Suppressor macrophage treated with lipopolysaccharide for 1 hour (primary cell): Measurements from ENCODE around the gene AMDHD1.
A peak's percentile ranks its signal among the peaks of the same experiment; 100 is the strongest.

Source experiments
- DNase-seq, 3 donors: peaks; one replicate each; pipeline ENCODE4 v3.0.0-alpha.2; 2020 to 2022

AMDHD1 gene, protein sequence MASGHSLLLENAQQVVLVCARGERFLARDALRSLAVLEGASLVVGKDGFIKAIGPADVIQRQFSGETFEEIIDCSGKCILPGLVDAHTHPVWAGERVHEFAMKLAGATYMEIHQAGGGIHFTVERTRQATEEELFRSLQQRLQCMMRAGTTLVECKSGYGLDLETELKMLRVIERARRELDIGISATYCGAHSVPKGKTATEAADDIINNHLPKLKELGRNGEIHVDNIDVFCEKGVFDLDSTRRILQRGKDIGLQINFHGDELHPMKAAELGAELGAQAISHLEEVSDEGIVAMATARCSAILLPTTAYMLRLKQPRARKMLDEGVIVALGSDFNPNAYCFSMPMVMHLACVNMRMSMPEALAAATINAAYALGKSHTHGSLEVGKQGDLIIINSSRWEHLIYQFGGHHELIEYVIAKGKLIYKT

DNA sequence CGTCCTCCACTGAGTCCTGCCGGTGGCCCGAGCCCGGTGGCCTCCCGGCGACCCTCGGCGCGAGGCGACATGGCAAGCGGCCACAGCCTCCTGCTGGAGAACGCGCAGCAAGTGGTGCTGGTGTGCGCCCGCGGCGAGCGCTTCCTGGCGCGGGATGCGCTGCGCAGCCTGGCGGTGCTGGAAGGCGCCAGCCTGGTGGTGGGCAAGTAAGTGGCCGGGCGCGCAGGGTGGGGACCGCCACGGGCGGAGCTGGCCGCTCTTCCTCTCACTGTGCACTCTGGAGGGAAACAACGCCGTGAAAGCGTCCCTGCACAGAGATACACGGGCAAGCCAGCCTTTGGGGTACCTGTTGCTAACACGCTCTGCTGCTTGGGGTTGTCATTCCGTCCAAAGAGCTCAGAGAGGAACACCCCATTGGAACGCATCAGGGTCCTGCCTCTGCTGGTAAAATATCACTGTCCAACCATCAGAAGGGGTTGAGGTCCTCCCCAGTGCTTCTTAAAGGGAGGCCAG, at the start of gene AMDHD1:
Gene AMDHD1, plus strand, starts transcription at position 2 of the 513 bp plus-strand sequence. Its CDS starts 68 bp downstream, at position 70.
- peak; percentile 61 to 81 (median 64) for DNase-seq

DNA sequence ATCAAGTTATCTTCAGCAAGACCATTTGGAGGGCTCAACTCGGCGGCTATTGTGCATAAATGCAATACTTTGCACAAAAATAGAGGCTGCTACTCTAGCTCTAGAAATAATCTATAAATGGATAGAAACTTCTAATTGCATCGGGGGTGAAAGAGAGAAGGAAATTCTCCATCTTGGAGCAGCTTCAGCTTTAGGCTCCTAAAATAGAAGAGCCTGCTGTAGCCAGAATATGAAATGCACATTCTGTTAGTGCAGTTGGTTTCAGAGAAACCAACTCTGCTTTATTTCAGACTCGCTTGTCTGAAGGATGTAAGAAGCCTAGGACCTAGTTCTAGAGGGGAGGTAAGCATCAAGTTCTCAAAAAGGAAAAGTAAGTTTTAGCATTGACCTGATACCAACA, 46.3 kb upstream of the AMDHD1 start:
- no peak for DNase-seq

DNA sequence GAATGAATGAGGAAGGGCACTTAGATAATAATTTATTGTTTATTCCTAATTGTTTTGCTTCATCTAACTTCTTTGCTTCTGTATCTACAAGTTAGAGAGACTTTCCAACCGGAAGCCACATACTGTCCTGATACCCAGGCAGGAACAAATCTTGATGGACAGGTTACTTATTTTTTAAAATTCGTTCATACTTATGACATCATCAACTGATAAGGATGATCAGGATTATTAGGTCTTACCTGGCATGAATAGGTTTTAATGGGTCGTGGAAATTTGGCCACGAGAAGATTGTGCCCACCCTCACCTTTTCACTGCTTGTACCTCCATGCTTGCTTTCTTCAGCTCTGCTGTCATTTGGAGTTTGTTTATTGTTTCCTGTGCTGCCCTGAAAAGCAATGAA, 45.0 kb upstream of the AMDHD1 start:
- no peak for DNase-seq

DNA sequence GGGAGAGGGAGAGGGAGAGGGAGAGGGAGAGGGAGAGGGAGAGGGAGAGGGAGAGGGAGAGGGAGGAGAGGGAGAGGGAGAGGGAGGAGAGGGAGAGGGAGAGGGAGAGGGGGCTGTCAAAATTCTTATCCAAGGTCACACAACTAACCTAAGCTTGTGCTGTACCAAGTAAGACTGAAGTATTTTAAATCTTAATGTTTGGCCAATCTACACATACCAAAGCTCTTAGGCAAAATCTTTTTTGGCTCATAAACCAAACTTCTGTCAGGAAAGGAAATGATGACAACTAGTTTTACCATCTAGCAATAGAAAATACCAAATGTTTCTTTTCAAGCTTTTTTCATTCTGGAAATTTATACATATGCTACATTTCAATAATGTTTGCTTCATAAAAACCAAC, 34.6 kb upstream of the AMDHD1 start:
- DNase-seq, result no peak

DNA sequence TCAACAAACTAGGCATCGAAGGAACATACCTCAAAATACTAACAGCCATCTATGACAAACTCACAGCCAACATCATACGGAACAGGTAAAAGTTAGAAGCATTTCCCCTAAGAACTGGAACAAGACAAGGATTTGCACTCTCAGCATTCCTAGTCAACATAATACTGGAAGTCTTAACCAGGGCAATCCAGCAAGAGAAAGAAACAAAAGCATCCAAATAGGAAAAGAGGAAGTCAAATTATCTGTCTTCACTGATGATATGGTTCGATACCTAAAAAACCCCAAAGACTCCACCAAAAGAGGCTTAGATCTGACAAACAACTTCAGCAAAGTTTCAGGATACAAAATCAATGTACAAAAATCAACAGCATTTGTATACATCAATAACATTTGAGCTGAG, 33.3 kb upstream of the AMDHD1 start:
- DNase-seq, result no peak

DNA sequence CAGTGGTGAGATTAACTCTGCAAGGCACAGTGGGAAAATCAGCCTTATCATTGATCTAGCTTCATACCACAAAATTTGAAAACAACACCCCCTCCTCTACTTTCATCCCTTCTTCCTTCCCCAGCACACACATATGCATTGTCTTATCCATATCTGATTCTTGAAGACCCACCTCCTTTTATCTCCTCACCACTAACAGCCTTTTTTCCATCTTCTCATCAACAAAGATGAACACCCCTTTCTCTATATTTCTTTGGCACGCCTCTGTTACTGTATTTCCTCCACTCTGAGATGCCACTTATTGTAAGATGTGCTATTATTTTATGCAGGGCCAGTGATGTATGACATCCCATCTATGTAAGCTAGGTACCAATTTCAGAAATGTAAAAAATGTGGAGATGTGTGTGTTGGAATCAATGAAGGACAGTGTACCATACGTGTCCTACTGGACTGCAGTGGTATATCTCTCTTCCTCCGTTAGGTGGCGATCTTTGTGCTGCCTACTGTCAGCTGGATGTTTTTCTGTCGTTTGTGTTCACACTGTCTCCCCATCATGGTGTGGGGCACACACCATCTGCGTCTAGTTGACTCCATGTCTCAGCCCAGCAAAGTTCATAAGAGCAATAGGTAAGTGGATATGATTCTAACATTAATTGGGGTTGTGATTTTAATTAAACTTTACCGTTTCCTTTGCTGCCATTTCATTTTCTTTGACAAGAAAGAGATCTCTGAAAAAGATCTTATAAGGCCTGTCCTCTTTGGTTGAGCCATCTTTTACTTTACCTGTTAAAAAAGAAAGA, 24.7 kb upstream of the AMDHD1 start:
- DNase-seq, result peak; percentile 74 to 79 (median 76)

DNA sequence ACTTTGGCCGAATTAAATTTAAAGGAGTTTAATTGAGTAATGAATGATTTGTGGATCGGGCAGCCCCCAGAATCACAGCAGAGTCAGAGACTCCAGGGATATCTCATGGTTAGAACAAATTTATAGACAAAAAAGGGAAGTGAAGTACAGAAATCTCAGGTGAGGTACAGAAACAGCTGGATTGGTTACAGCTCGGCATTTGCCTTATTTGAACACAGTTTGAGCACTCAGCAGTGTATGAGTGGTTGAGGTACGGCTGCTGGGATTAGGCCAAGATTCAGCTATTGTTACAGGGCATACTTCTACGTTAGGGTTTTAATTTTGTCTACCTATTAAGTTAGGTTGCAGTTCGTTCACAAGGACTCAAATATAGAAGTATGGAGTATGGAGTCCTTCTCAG, 24.0 kb upstream of the AMDHD1 start:
- DNase-seq, result no peak

DNA sequence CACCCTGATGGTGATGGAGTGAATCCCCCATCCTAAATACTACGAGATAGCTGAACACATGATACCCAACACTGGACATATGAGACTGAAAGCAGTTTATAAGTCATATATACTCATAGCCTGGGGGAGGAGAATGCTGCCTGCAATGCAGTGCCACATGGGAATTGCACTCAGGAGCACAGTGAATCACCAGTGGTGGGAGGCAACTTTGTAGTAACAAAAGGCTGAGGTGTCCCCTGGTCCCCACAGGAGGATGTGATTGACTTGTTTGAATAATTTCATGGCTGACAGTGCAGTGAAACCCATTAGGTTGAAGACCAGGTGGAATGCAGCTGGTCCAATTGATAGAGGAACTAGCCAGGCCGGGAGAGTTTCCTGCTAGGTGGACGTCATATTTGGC, 20.9 kb upstream of the AMDHD1 start:
- peak; percentile 31 to 51 (median 32) for DNase-seq

DNA sequence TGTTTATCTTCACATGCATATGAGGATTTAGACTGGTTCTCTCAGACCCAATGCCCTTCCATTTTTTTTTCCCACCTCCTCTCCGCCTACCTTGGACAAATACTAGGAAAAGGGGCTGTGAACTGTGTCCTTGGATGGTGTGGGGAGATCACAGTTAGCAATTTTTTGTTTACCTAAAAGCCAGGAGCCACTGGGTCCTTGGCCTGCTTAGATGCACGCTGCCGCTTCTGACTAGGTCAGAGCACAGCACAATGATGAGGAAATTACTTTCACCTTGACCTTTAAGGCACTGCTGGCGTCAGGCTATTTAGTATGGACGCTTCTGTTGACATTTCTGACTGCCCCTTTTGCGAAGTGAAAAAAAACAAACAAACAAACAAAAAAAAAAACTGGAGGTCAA, 2.6 kb upstream of the AMDHD1 start:
- DNase-seq, result no peak

DNA sequence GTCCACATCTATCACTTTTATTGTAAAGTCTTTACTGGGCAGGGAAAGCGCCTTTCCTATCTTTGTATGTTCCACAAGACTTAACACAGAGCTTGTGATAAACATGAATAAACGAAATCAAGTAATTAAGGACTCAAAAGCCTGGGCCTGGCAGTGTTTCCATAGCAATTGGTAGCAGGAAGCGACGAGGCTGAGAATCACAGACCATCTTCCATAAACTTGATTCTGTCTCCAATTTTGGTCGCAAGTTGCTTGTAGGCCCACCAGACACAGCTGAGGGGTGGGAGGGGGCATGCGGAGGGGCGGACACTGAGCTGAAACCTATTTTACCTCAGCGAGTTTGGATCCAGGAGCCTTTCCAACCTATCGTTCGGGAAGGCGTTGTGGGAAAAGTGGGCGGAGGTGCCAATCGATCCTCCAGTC, 1.0 kb upstream of the AMDHD1 start:
- no peak for DNase-seq

DNA sequence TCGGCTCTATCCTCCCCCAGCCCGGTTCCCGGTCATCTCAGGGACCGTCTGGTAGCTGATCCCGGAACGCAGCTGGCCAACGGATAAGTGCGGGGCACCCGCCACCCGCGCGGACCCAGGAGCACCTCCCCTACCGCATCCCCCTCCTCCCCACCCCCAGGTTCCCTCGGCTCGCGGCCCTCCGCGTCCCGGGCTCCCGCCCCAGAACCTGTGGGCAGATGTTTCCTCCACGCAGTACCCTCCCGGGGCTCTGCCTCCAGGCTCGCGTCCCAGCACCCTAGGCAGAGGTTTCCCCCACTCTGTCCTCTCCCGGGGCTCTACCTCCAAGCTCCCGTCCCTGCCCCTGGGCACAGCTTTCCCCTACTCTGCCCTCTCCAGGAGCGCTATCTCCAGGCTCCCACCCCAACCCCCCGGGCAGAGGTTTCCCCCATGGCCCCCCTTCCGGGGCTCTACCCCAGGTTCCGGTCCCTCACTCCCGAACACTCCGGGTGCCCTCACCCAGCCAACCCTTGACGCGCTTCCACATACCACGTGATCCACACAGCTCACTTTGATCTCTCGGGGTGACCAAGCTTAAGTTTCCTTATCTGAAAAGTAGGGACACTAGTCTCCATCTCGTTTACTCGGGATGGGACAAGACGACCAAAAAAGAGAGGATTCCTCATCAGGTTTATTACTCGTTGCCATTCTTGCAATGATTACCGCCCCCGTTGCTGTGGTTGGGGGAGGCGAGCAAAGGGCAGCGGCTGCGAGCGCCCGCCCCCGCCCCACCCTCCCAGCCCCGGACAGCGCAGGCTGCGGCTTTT, 404 bp upstream of the AMDHD1 start, which contains the start of gene CCDC38:
Gene CCDC38, minus strand, starts transcription at position 91 of the 806 bp plus-strand sequence. CDS start 6,105 bp downstream, outside the sequence.
- DNase-seq, result peak; percentile 80 to 85 (median 83)

DNA sequence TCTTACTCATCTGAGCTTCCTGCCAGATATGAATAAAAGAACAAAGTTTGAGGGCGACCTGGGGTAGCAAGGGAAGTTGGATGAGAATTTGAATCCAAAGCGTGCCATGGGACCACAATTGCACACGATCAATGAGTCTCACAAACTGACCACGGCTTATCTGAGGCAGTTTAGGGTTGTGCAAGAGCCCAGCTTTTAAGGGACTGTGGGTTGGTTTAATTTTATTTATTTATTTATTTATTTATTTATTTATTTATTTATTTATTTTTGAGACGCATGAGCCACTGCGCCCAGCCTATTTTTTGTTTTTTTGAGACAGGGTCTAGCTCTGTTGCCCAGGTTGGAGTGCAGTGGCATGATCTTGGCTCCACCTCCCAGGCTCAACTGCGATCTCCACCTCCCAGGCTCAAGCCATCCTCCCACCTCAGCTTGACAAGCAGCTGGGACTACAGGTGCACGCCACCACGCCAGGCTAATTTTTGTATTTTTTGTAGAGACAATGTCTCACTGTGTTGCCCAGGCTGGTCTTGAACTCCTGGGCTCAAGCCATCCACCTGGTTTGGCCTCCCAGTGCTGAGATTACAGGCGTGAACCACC, 1.1 kb downstream of the AMDHD1 start:
- DNase-seq, result no peak

DNA sequence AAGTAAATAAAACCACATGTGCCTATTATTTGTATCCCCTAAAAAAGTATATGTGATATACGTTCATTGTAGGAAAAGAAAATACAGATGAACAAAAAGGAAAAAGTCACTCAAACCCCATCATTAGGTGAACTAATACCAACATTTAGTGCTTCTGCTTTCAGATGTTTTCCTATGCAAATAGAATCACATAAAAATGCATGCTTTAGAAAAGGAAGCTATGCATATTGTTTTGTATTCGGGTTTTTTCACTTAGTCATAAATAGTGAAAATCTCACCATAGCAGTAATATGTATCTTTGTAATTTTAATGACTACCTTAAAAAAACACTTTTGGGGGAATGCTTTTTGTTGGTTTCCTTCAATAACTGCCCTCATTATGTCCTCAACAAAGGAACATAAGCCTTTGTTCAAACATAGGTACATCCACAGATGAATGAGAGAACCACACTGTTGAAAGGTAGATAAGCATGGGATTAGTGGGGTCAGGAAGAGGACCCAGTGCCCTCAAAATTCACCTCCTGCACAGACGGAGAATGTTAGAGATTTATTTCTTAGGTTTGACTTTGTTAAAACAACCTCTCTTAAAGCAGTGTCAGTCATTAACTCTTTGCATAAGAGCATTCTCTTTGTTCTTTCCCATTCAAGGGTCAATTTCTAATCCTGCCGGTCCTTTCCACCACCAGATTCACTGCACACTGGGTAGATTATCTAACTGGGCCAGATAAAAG, 6.5 kb downstream of the AMDHD1 start:
- no peak for DNase-seq

DNA sequence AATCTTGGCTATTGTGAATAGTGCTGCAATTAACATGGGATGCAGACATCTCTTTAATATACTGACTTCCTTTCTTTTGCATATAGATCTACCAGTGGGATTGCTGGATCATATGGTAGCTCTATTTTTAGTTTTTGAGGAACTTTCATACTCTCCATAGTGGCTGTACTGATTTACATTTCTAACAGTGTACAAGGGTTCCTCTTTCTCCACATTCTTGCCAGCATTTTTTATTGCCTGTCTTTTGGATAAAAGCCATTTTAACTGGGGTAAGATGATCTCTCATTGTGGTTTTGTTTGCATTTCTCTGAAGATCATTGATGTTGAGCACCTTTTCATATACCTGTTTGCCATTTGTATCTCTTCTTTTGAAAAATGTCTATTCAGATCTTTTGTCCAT, 8.4 kb downstream of the AMDHD1 start:
- DNase-seq, result peak; percentile 15 to 59 (median 58)

DNA sequence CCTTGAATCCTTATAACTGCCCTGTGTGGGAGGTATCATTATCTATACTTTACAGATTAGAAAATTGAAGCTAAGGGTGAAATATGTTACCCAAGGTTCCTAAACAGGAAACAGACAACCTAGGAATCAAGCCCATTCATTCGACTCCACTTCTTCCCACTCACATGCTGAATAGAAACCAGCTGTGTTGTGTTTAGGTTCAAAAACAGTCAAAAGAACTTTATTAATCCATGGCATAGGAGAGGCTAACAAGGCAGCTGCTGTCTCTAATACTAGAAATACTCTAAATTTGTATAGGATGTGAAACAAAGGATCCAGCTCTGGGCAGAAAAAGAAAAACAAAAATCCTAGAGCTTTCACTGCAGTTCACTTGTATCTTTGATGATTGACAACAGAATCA, 9.9 kb downstream of the AMDHD1 start:
- peak in 2 of 3 donors; percentile 8 to 20 for DNase-seq

DNA sequence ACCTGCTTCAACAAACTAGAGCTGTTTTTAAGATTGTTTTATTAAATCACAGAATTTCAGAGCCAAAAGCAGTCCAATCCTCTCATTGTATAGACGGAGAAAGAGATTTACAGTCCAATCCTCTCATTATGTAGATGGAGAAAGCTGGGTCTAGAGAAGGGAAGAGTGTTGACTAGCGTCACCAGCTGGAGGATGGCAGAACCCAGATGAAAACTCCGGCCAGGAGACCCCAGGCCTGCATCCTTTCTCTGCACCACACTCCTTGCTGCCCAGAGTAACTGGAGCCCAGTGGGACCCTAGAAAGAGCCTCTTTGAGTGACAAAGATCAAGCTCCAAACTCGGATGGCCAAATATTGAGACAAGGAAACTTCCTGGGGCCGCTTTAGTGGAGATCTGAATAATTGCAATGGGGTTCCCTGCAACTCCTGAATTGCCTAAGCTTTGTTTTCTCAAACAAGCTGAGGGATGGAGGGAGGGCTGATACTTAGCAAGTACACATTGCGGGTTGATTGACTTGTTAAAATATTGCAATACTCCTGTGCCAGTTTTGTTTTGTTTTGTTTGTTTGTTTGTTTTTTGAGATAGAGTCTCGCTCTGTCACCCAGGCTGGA, 12.5 kb downstream of the AMDHD1 start:
- no peak for DNase-seq

DNA sequence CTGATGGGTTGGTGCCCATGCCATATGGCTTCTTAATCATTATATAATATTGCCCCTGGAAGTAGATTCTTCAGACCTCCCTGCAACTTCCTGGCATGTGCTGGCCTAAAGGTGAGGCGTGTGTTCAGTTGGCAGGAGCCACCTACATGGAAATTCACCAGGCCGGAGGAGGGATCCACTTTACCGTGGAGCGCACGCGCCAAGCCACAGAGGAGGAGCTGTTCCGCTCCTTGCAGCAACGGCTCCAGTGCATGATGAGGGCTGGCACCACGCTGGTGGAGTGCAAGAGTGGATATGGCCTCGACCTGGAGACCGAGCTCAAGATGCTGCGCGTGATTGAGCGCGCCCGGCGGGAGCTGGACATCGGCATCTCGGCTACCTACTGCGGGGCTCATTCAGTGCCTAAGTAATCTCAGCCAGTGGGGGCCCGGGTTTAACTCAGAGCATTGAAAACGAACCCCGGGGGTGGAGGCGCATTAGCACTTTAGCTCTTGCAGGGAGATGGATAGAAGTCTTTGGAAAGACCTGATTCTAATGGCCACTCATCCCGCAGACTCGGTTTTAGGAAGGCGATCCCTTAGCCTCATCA, 13.5 kb downstream of the AMDHD1 start:
- no peak for DNase-seq

DNA sequence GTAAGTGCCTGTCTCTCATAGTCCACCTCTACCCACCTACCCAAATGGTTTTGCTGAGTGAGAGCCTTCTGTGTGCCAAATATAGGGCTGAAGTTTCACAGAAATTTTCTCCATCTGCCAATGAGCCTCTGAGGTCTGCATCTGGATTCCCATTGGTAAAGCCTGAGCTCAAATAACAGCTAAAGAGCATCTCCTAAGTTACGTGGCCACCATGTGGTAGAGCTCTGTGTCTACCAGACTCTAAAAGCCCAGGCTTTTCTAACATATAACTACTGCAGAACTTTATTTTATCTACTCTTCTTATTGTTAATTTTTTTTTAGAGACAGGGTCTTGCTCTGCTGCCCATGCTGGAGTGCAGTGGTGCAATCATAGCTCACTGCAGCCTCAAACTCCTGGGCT, 16.0 kb downstream of the AMDHD1 start:
- peak; percentile 28 to 39 (median 30) for DNase-seq

DNA sequence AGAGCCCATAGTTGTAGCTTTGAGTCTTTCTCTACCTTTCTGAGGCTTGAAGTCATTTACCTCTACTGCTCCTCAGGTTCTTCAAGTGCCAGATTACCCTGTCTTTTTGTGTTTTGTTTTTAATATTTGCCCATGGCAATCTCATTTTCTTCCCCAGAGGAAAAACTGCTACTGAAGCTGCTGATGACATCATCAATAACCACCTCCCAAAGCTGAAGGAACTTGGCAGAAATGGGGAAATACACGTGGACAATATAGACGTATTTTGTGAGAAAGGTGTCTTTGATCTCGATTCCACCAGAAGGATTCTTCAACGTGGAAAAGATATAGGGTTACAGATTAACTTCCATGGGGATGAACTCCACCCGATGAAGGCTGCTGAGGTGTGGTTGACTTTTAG, 17.1 kb downstream of the AMDHD1 start:
- DNase-seq, result peak in 1 of 3 donors; percentile 16

DNA sequence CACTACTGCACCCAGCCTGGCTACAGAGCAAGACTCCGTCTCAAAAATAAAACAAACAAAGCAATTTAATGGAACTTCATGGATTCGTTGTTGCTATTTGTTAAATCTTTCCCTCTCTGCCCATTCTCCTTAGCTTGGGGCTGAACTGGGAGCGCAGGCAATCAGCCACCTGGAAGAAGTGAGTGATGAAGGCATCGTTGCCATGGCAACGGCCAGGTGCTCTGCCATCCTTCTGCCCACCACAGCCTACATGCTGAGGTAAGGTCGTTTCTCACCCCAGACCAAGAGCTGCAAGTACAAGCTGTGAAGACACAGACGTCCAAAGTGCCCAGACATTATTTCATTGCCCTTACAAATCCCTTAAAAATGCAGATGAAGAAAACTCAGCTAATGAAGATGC, 19.1 kb downstream of the AMDHD1 start:
- no peak for DNase-seq

DNA sequence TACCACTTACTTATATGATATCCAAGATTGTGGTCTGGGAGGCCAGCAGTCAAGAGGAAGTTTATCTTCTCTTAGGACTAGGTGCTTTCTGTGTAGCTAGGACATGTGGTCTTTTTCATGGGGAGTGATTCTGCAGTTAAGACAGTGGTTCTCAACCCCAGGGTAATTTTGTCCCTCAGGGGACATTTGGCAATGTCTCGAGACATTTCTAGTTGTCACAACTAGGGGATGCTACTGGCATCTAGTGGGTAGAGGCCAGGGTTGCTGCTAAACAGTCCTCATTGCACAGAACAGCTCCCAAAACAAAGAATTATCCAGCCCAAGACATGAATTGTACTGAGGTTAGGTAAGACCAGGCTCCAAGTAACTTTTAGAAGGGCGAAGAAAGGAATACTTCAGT, 20.0 kb downstream of the AMDHD1 start:
- peak in 2 of 3 donors; percentile 5 to 22 for DNase-seq
